Breast epithelium (tissue), 4 donors: ENCODE measurements around the gene TFCP2L1. TPM values are rescaled to one million over a fixed set of nuclear protein-coding genes. Genes with fewer than 3 reads are reported as not detected.

Experiments
- DNase-seq, 2 donors: peaks; one replicate each; pipeline ENCODE4 v3.0.0-alpha.2; 2019; ENCODE audit warnings: low spot score in 2 of 2
- H3K27ac ChIP-seq, 2 donors: fragments of 200-600 bp; sonication (generic) in 1 of 2; one replicate each; pipeline ENCODE4 v1.5.1; 2016 to 2019; ENCODE audit warnings: mild to moderate bottlenecking in 1 of 2
- H3K27me3 ChIP-seq, 2 donors: fragments of 200-600 bp; sonication (generic) in 1 of 2; one replicate each; pipeline versions ENCODE4 v1.5.1 to v1.6.0; 2017 to 2019; ENCODE audit warnings: control low read depth in 1 of 2, mild to moderate bottlenecking in 1 of 2
- H3K36me3 ChIP-seq: fragments of 200-600 bp; one replicate; pipeline ENCODE4 v1.5.1; 2019
- H3K4me1 ChIP-seq, 2 donors: fragments of 200-600 bp; sonication (generic); one replicate each; pipeline ENCODE4 v1.5.1; 2016 to 2019; ENCODE audit warnings: control low read depth in 1 of 2
- H3K4me3 ChIP-seq, 3 donors: fragments of 200-600 bp; sonication (generic); 1 replicate in 2 of 3; 2 replicates in 1 of 3; pipeline ENCODE4 v1.5.1; 2016 to 2019; ENCODE audit warnings: mild to moderate bottlenecking in 3 of 3, moderate library complexity in 2 of 3
- H3K9me3 ChIP-seq, 2 donors: fragments of 200-600 bp; sonication (generic) in 1 of 2; one replicate each; pipeline ENCODE4 v1.5.1; 2016 to 2019; ENCODE audit warnings: control low read depth in 1 of 2
- CTCF ChIP-seq, 3 donors: fragments of 450-650 bp; IDR thresholded peaks; one replicate each; pipeline ENCODE4 v1.5.1; 2016 to 2017; ENCODE audit warnings: antibody characterized with exemption in 3 of 3, mild to moderate bottlenecking in 3 of 3, moderate library complexity in 3 of 3
- POLR2A ChIP-seq: fragments of 450-650 bp; IDR thresholded peaks from one replicate; pipeline ENCODE4 v1.6.1; 2016; ENCODE audit warnings: antibody characterized with exemption, mild to moderate bottlenecking, moderate library complexity
- POLR2AphosphoS5 ChIP-seq, 3 donors: sonication (generic); formaldehyde crosslinking; IDR thresholded peaks; one replicate each; pipeline ENCODE4 v1.6.1; 2017; ENCODE audit warnings: antibody characterized with exemption in 3 of 3
- intact Hi-C: fragments of 100-400 bp; cut with DNase I; formaldehyde crosslinking; loops from one replicate; pipeline ENCODE4 v1.15.1; 2023; ENCODE audit warnings: low total_unique reads
- total RNA-seq, 3 donors: library from RNA; depleted of rRNA; stranded (reverse); fragments of >200 nt; gene quantifications; one replicate each; pipeline ENCODE4 v1.1.0, GENCODE V29; 2016

TFCP2L1 gene
- total RNA-seq, 3 donors from 2014 or later, result 7.5 to 90.3 (median 8.3) TPM

- Histone ChIP-seq H3K4me1 (no peaks in the 10 kb centered on the region), H3K4me3 (no peak overlapping the region), H3K27ac (no peak overlapping the region), H3K27me3 (no peaks in the 10 kb centered on the region), H3K36me3 (no peaks in the 10 kb centered on the region), H3K9me3 (no peaks in the 10 kb centered on the region)
- no peak for DNase-seq
- no peak for TF ChIP-seq POLR2AphosphoS5 (IDR thresholded peaks at IDR 0.05)
- TF ChIP-seq CTCF (IDR thresholded peaks at IDR 0.05), result no peak
- TF ChIP-seq POLR2A, result no peak
- intact Hi-C loops, result no loop called here
These were observed 45.5 kb downstream of the TFCP2L1 start for GRCh38 chr2:121239471-121239870.

- no peak overlapping the region for H3K27ac ChIP-seq
- no peak for DNase-seq
- H3K4me1 ChIP-seq, result no peaks in the 10 kb centered on the region
- no peak overlapping the region for H3K4me3 ChIP-seq
- H3K27me3 ChIP-seq, result no peaks in the 10 kb centered on the region
- TF ChIP-seq CTCF (IDR thresholded peaks at IDR 0.05) (no peak), POLR2AphosphoS5 (IDR thresholded peaks at IDR 0.05) (no peak), POLR2A (no peak)
- no peaks in the 10 kb centered on the region for H3K36me3 ChIP-seq
- H3K9me3 ChIP-seq, result no peaks in the 10 kb centered on the region
- intact Hi-C loops, result no loop called here
These were observed 46.2 kb downstream of the TFCP2L1 start for GRCh38 chr2:121238828-121239227.

- Histone ChIP-seq H3K4me3 (no peak overlapping the region), H3K36me3 (no peaks in the 10 kb centered on the region), H3K9me3 (no peaks in the 10 kb centered on the region), H3K27me3 (no peaks in the 10 kb centered on the region), H3K4me1 (no peaks in the 10 kb centered on the region), H3K27ac (no peak overlapping the region)
- intact Hi-C loops, result no loop called here
- no peak for DNase-seq
- TF ChIP-seq POLR2A (no peak), POLR2AphosphoS5 (IDR thresholded peaks at IDR 0.05) (no peak), CTCF (IDR thresholded peaks at IDR 0.05) (no peak)
These were observed 46.9 kb downstream of the TFCP2L1 start for GRCh38 chr2:121237980-121238665.

GRCh38 chr2:121237336-121237979 lies 47.5 kb downstream of the TFCP2L1 start:
- Histone ChIP-seq H3K9me3 (no peaks in the 10 kb centered on the region), H3K4me3 (no peak overlapping the region), H3K27ac (no peak overlapping the region), H3K36me3 (no peaks in the 10 kb centered on the region), H3K27me3 (no peaks in the 10 kb centered on the region), H3K4me1 (no peaks in the 10 kb centered on the region)
- TF ChIP-seq CTCF (IDR thresholded peaks at IDR 0.05) (no peak), POLR2A (no peak), POLR2AphosphoS5 (IDR thresholded peaks at IDR 0.05) (no peak)
- DNase-seq, result no peak
- intact Hi-C loops, result no loop called here

- DNase-seq, result no peak
- H3K4me3 ChIP-seq, result no peak overlapping the region
- H3K27ac ChIP-seq, result no peak overlapping the region
- intact Hi-C loops, result no loop called here
- H3K36me3 ChIP-seq, result no peaks in the 10 kb centered on the region
- TF ChIP-seq POLR2A, result no peak
- no peaks in the 10 kb centered on the region for H3K4me1 ChIP-seq
- H3K9me3 ChIP-seq, result no peaks in the 10 kb centered on the region
- H3K27me3 ChIP-seq, result no peaks in the 10 kb centered on the region
These were observed 48.3 kb downstream of the TFCP2L1 start for GRCh38 chr2:121236650-121237180.
